Caco-2 (cell line): Measurements from ENCODE around the gene LPAR1. TPM values are rescaled to one million over a fixed set of nuclear protein-coding genes. Genes with fewer than 3 reads are reported as not detected.

ENCODE experiments used
- BruUV-seq: library from RNA; stranded (reverse); fragments of 400-500 nt; replicated peaks from 2 replicates; lab custom pipeline; 2021; lab: Mats Ljungman, UMichigan
- CTCF ChIA-PET: fragments of 300-600 bp; sonication (Branson Sonifier 250); formaldehyde crosslinking; loops from one replicate; lab custom pipeline; 2022; ENCODE audit warnings: antibody characterized with exemption; lab: Charles Lee
- POLR2A ChIA-PET: fragments of 300-600 bp; sonication (Branson Sonifier 250); formaldehyde crosslinking; loops from one replicate; lab custom pipeline; 2022; ENCODE audit warnings: antibody characterized with exemption; lab: Charles Lee
- DNase-seq, 2 experiments: peaks; one replicate each; pipeline versions ENCODE4 v3.0.0 to v3.0.0-alpha.2; 2020 to 2022
- H3K27me3 ChIP-seq: replicated peaks from 2 replicates; pipeline ENCODE4 v1.6.0; 2011; ENCODE audit warnings: low read length; ENCODE audit not compliant: control insufficient read depth, insufficient read depth
- H3K36me3 ChIP-seq: 2 replicates; pipeline ENCODE4 v1.5.1; 2011; ENCODE audit warnings: low read length; ENCODE audit not compliant: control insufficient read depth, insufficient read depth
- H3K4me1 ChIP-seq: fragments of 250-450 bp; sonication (Bioruptor Pico); 2 replicates; pipeline ENCODE4 v1.5.1; 2020; ENCODE audit warnings: mild to moderate bottlenecking
- H3K4me3 ChIP-seq: 2 replicates; pipeline ENCODE4 v1.5.1; 2011; ENCODE audit warnings: low read depth, mild to moderate bottlenecking, control low read depth, low read length
- H3K9me3 ChIP-seq: fragments of 250-450 bp; sonication (Bioruptor Pico); 2 replicates; pipeline ENCODE4 v1.5.1; 2020; ENCODE audit warnings: mild to moderate bottlenecking, moderate library complexity
- H3K27ac Mint-ChIP-seq: one replicate; pipeline ENCODE4 v1.8.0; 2022; ENCODE audit warnings: mixed read lengths; ENCODE audit not compliant: unreplicated experiment
- H3K27me3 Mint-ChIP-seq: one replicate; pipeline ENCODE4 v1.8.0; 2022; ENCODE audit warnings: mixed read lengths; ENCODE audit not compliant: insufficient read depth, unreplicated experiment
- H3K36me3 Mint-ChIP-seq: one replicate; pipeline ENCODE4 v1.8.0; 2022; ENCODE audit warnings: mild to moderate bottlenecking, mixed read lengths; ENCODE audit not compliant: insufficient read depth, unreplicated experiment
- H3K4me1 Mint-ChIP-seq: one replicate; pipeline ENCODE4 v1.8.0; 2022; ENCODE audit warnings: low read depth, mixed read lengths; ENCODE audit not compliant: unreplicated experiment
- H3K4me3 Mint-ChIP-seq: one replicate; pipeline ENCODE4 v1.8.0; 2022; ENCODE audit warnings: mild to moderate bottlenecking, moderate library complexity, mixed read lengths; ENCODE audit not compliant: unreplicated experiment
- H3K9me3 Mint-ChIP-seq: one replicate; pipeline ENCODE4 v1.8.0; 2022; ENCODE audit warnings: mixed read lengths; ENCODE audit not compliant: unreplicated experiment
- intact Hi-C: fragments of 100-400 bp; cut with micrococcal nuclease; formaldehyde crosslinking; loops from one replicate; pipeline ENCODE4 v1.10.0; 2022; ENCODE audit not compliant: unreplicated experiment
- total RNA-seq: library from RNA; stranded (reverse); gene quantifications from 2 replicates; pipeline ENCODE4 v1.2.3, GENCODE V29; 2022
- TF ChIP-seq, protein P1 (sequence below), 2 experiments: fragments of 200-600 bp in 1 of 2; IDR thresholded peaks; 1 replicate in 1 of 2; 2 replicates in 1 of 2; pipeline versions ENCODE4 v1.5.1 to v1.8.0; 2011 to 2022; ENCODE audit warnings: antibody characterized with exemption in 1 of 2, control low read depth in 1 of 2, inconsistent platforms in 1 of 2, low read depth in 1 of 2, low read length in 1 of 2, mild to moderate bottlenecking in 1 of 2, moderate library complexity in 1 of 2; ENCODE audit not compliant: insufficient read depth in 1 of 2, severe bottlenecking in 1 of 2, unreplicated experiment in 1 of 2

Gene LPAR1
- total RNA-seq, 1 experiment from 2014 or later = 20.3 TPM

DNA sequence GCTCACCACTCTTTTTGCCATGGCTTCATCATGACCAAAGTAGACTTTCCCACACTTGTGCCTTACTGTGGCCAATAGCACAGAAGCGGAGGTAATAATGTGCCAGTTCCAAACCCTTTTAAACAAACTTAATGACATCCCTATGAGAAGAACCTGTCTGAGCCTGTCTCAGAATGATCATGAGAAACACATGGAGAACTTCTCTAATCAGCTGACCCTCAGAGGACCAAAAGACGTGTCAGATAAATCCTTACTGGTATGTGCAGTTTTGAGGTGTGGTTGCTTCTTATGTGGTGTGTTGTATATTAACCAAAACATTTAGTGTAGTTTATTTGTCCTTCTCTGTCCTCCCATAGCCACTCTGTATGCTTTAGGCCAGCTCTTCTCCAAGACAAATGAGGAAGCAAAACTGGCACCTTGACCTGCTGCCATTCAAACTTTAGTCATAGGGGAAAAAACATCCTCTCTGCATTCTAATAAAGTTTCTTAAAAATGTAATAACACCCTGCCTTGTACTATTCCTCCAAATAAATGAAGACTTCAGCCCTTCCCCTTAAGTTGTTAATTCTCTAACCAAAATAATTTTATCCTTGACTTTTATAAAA is 200.8 kb downstream of the LPAR1 start:
- DNase-seq = no peak
- TF ChIP-seq, protein P1, sequence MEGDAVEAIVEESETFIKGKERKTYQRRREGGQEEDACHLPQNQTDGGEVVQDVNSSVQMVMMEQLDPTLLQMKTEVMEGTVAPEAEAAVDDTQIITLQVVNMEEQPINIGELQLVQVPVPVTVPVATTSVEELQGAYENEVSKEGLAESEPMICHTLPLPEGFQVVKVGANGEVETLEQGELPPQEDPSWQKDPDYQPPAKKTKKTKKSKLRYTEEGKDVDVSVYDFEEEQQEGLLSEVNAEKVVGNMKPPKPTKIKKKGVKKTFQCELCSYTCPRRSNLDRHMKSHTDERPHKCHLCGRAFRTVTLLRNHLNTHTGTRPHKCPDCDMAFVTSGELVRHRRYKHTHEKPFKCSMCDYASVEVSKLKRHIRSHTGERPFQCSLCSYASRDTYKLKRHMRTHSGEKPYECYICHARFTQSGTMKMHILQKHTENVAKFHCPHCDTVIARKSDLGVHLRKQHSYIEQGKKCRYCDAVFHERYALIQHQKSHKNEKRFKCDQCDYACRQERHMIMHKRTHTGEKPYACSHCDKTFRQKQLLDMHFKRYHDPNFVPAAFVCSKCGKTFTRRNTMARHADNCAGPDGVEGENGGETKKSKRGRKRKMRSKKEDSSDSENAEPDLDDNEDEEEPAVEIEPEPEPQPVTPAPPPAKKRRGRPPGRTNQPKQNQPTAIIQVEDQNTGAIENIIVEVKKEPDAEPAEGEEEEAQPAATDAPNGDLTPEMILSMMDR (IDR thresholded peaks at IDR 0.05; ENCODE audit: insufficient read depth in 1 of 2, low read depth in 1 of 2, low read length in 1 of 2, severe bottlenecking in 1 of 2, unreplicated experiment in 1 of 2) = no peak
- peaks cover 32% of the 10 kb centered on the region for H3K9me3 Mint-ChIP-seq
- no peaks in the 10 kb centered on the region for H3K27me3 ChIP-seq
- no TSS peak for BruUV-seq
- intact Hi-C loops = no loop called here
- peaks cover 28% of the 10 kb centered on the region for H3K4me1 ChIP-seq
- H3K4me3 ChIP-seq = no peak overlapping the region
- POLR2A ChIA-PET = no interaction called here
- H3K4me3 Mint-ChIP-seq = no peak overlapping the region
- no peaks in the 10 kb centered on the region for H3K27me3 Mint-ChIP-seq
- H3K36me3 Mint-ChIP-seq = no peaks in the 10 kb centered on the region
- no peaks in the 10 kb centered on the region for H3K36me3 ChIP-seq
- peaks cover 24% of the 10 kb centered on the region for H3K4me1 Mint-ChIP-seq
- H3K27ac Mint-ChIP-seq = peak overlapping the region; percentile 57
- no peaks in the 10 kb centered on the region; the same call in 1 of the 2 replicates for H3K9me3 ChIP-seq
- CTCF ChIA-PET = no interaction called here

- no peak for DNase-seq
- peaks cover 32% of the 10 kb centered on the region for H3K4me1 ChIP-seq
- Mint-ChIP-seq H3K27ac (peak overlapping the region; percentile 69), H3K27me3 (no peaks in the 10 kb centered on the region), H3K9me3 (peaks cover 41% of the 10 kb centered on the region), H3K4me3 (no peak overlapping the region), H3K36me3 (no peaks in the 10 kb centered on the region), H3K4me1 (peaks cover 33% of the 10 kb centered on the region)
- no peaks in the 10 kb centered on the region for H3K36me3 ChIP-seq
- BruUV-seq = no TSS peak
- intact Hi-C loops = loop anchor here (1.0 kb wide), 1 partner anchor 10 kb away; no protein-coding TSS in a partner anchor
- TF ChIP-seq, protein P1 (IDR thresholded peaks at IDR 0.05; ENCODE audit: insufficient read depth in 1 of 2, low read depth in 1 of 2, low read length in 1 of 2, severe bottlenecking in 1 of 2, unreplicated experiment in 1 of 2) = no peak
- no peaks in the 10 kb centered on the region; the same call in 1 of the 2 replicates for H3K9me3 ChIP-seq
- ChIA-PET POLR2A (no interaction called here), CTCF (no interaction called here)
- no peak overlapping the region for H3K4me3 ChIP-seq
- H3K27me3 ChIP-seq = no peaks in the 10 kb centered on the region
Measured at GRCh38 chr9:110835859-110836271, 202.4 kb downstream of the LPAR1 start.

DNA sequence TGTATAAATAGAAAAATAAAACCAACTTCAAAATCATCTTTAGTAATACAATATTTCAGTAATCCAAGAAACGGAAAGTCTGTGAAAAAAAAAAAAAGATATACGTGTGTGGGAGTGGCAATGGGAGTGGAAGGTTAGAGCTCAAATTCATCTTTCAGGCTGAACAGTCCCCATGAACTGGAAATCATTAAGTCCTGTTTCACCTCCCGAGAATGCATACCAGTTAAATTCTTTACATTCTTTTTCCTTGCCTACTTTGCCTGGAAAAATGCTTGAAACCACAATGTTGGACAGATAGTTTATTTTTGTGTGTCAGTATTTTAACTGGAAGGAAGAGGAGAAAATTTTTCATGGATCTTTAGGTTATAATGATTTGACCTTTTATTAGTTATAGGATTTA is 202.9 kb downstream of the LPAR1 start:
- Histone ChIP-seq H3K27me3 (no peaks in the 10 kb centered on the region), H3K36me3 (no peaks in the 10 kb centered on the region), H3K9me3 (no peaks in the 10 kb centered on the region; the same call in 1 of the 2 replicates), H3K4me3 (no peak overlapping the region), H3K4me1 (peaks cover 32% of the 10 kb centered on the region)
- TF ChIP-seq, protein P1 (IDR thresholded peaks at IDR 0.05; ENCODE audit: insufficient read depth in 1 of 2, low read depth in 1 of 2, low read length in 1 of 2, severe bottlenecking in 1 of 2, unreplicated experiment in 1 of 2) = no peak
- intact Hi-C loops = loop anchor here (1.0 kb wide), 1 partner anchor 9 kb away; no protein-coding TSS in a partner anchor
- Mint-ChIP-seq H3K36me3 (no peaks in the 10 kb centered on the region), H3K9me3 (peaks cover 41% of the 10 kb centered on the region), H3K4me1 (peaks cover 36% of the 10 kb centered on the region), H3K27me3 (no peaks in the 10 kb centered on the region), H3K27ac (peak overlapping the region; percentile 69), H3K4me3 (no peak overlapping the region)
- ChIA-PET POLR2A (no interaction called here), CTCF (no interaction called here)
- DNase-seq = peak in 1 of 2 experiments; percentile 38
- BruUV-seq = no TSS peak
